Measurements from ENCODE around the gene WDFY3.

- no peak for TF ChIP-seq FOSL1 (IDR thresholded peaks at IDR 0.05; ENCODE audit: low read depth)
- TF ChIP-seq RAD21 (IDR thresholded peaks at IDR 0.05; ENCODE audit: low read depth) = no peak
- TF ChIP-seq CEBPB (IDR thresholded peaks at IDR 0.05; ENCODE audit: low read depth) = no peak
- TF ChIP-seq POLR2A (IDR thresholded peaks at IDR 0.05; ENCODE audit: borderline replicate concordance, extremely low read depth, insufficient read depth, insufficient read length) = no peak
- no peak for TF ChIP-seq SP1 (IDR thresholded peaks at IDR 0.05; ENCODE audit: low read depth)
- TF ChIP-seq CTCF (IDR thresholded peaks at IDR 0.05 in 2 of 3, conservative IDR thresholded peaks at IDR 0.05 in 1 of 3; ENCODE audit: borderline replicate concordance in 1 of 3, insufficient read depth in 1 of 3, low read depth in 2 of 3, low read length in 2 of 3) = no peak
- no peak for TF ChIP-seq EZH2 (IDR thresholded peaks at IDR 0.05)
- no peak for TF ChIP-seq SRF (IDR thresholded peaks at IDR 0.05; ENCODE audit: low read depth)
- TF ChIP-seq ZNF274 (IDR thresholded peaks at IDR 0.05; ENCODE audit: low read depth, low read length) = no peak
These were observed 40.9 kb downstream of the WDFY3 start for GRCh38 chr4:84925558-84925957.

Data from HCT116 (cell line).